ENCODE results near the gene SEC14L3.

Gene SEC14L3

GRCh38 chr22:30422481-30423300 is 49.1 kb downstream of the SEC14L3 start:
- DNase-seq (ENCODE audit: low spot score), result peak; percentile 49

GRCh38 chr22:30421695-30422480 is 49.9 kb downstream of the SEC14L3 start:
- DNase-seq (ENCODE audit: low spot score), result no peak

GRCh38 chr22:30420347-30421125 is 51.3 kb downstream of the SEC14L3 start:
- DNase-seq (ENCODE audit: low spot score), result no peak

GRCh38 chr22:30416837-30417236 is 55.0 kb downstream of the SEC14L3 start:
- no peak for DNase-seq (ENCODE audit: low spot score)

GRCh38 chr22:30416403-30416802 is 55.4 kb downstream of the SEC14L3 start:
- no peak for DNase-seq (ENCODE audit: low spot score)

- DNase-seq (ENCODE audit: low spot score), result no peak
These were observed 57.2 kb downstream of the SEC14L3 start for GRCh38 chr22:30414525-30415047.

GRCh38 chr22:30413745-30414524 is 57.9 kb downstream of the SEC14L3 start:
- no peak for DNase-seq (ENCODE audit: low spot score)

GRCh38 chr22:30413001-30413400 is 58.8 kb downstream of the SEC14L3 start:
- DNase-seq (ENCODE audit: low spot score), result no peak

- DNase-seq (ENCODE audit: low spot score), result no peak
These were observed 60.0 kb downstream of the SEC14L3 start for GRCh38 chr22:30411780-30412179.

Data from activated CD4-positive, alpha-beta T cell treated with anti-CD3 and anti-CD28 coated beads, Interleukin-2, Interleukin-4, amounts not matched to agents 100 ng/mL and 50 ng/mL, durations not matched to agents 16 hours and 8 hours (primary cell).